ENCODE results near the gene DOCK2.

The DOCK2 gene

GRCh38 chr5:169880785-169881184, 243.7 kb downstream of the DOCK2 start:
- Histone ChIP-seq H3K36me3 (ENCODE audit: insufficient read depth, low read length) (no peaks in the 10 kb centered on the region), H3K9ac (ENCODE audit: insufficient read length) (no peak overlapping the region), H3K27ac (no peak overlapping the region), H3K9me3 (ENCODE audit: low read depth, low read length) (no peaks in the 10 kb centered on the region), H3K4me3 (no peak overlapping the region)
- TF ChIP-seq POLR2AphosphoS5 (IDR thresholded peaks at IDR 0.05; ENCODE audit: borderline replicate concordance, low read depth, low read length) (no peak), FOXP2 (optimal IDR thresholded peaks at IDR 0.05; ENCODE audit: control extremely low read depth, extremely low read length, insufficient read depth) (no peak), EZH2 (IDR thresholded peaks at IDR 0.05) (no peak)
- DNase-seq (ENCODE audit: low read depth, low spot score), result no peak

DNA sequence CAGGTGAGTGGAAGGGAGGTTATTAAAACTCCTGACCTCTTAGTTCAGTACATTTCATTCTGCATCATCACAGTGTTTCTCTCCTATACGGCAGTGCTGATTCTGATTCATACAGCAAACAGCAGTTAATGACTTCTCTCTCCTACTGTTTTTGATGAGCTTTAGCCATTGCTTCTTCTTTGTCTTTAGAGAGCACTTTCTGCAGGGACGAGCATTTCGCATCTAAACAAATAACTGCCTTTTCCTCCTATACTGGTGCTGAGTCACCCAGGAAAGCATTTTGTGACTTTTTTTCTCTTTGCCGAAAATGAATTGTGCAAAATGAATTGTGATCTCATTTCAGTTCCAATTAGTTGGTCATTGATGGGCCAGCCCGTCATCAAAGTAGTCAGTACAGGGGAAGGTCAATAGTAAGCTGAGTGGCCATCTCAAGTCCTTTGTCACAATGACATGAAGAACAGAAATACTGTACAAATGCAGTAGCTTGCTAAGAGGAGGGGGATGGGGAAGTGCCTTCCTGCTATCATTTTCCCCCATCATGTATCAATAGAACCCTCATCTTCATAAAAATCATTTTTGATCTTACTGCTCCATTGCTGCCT, 244.7 kb downstream of the DOCK2 start:
- Histone ChIP-seq H3K9me3 (ENCODE audit: low read depth, low read length) (no peaks in the 10 kb centered on the region), H3K4me3 (no peak overlapping the region), H3K36me3 (ENCODE audit: insufficient read depth, low read length) (no peaks in the 10 kb centered on the region), H3K27ac (no peak overlapping the region), H3K9ac (ENCODE audit: insufficient read length) (no peak overlapping the region)
- TF ChIP-seq EZH2 (IDR thresholded peaks at IDR 0.05), result no peak
- TF ChIP-seq FOXP2 (optimal IDR thresholded peaks at IDR 0.05; ENCODE audit: control extremely low read depth, extremely low read length, insufficient read depth), result no peak
- no peak for DNase-seq (ENCODE audit: low read depth, low spot score)

DNA sequence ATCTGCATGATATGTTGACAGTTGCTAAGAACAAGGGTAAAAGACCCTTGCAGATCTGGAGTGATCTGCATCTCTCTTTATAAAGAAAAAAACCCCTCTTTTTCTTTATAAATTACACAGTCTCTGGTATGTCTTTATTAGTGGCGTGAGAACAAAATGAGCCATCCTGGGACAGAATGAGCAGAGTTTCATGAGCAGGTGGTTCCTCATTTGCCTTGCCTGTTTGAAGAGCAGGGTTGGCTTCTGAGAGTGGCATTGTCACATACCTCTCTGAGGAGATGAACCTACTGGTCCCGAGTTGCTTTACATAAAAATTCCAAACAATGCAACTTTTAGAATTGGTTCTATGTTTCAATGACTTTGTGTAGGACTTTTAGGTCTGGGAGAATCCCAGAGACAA, 249.0 kb downstream of the DOCK2 start:
- no peak overlapping the region for H3K27ac ChIP-seq
- no peak for TF ChIP-seq EZH2 (IDR thresholded peaks at IDR 0.05)
- TF ChIP-seq FOXP2 (optimal IDR thresholded peaks at IDR 0.05; ENCODE audit: control extremely low read depth, extremely low read length, insufficient read depth), result no peak
- no peak for TF ChIP-seq POLR2AphosphoS5 (IDR thresholded peaks at IDR 0.05; ENCODE audit: borderline replicate concordance, low read depth, low read length)
- DNase-seq (ENCODE audit: low read depth, low spot score), result no peak
- H3K9ac ChIP-seq (ENCODE audit: insufficient read length), result no peak overlapping the region
- no peaks in the 10 kb centered on the region for H3K36me3 ChIP-seq (ENCODE audit: insufficient read depth, low read length)
- H3K9me3 ChIP-seq (ENCODE audit: low read depth, low read length), result no peaks in the 10 kb centered on the region
- no peak overlapping the region for H3K4me3 ChIP-seq

DNA sequence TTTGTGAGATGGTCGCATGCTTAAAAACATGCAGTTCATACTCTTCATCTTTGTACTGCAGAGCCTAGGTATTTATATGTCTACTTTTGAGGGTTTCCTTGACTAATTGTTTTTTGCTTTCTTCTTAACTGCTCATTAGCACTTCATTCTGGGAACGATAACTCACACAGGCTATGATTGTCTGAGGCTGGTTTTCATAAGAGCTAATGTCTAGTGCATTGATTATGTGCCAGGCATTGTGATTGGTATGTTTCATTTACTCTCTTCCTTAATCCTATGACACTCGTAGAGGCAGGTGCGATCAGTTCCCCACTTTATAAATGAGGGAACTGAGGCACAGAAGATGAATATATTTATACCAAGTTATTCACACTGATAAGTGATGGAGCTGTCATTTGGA, 249.6 kb downstream of the DOCK2 start:
- Histone ChIP-seq H3K9ac (ENCODE audit: insufficient read length) (no peak overlapping the region), H3K36me3 (ENCODE audit: insufficient read depth, low read length) (no peaks in the 10 kb centered on the region), H3K4me3 (no peak overlapping the region), H3K27ac (no peak overlapping the region), H3K9me3 (ENCODE audit: low read depth, low read length) (no peaks in the 10 kb centered on the region)
- TF ChIP-seq FOXP2 (optimal IDR thresholded peaks at IDR 0.05; ENCODE audit: control extremely low read depth, extremely low read length, insufficient read depth) (no peak), EZH2 (IDR thresholded peaks at IDR 0.05) (no peak), POLR2AphosphoS5 (IDR thresholded peaks at IDR 0.05; ENCODE audit: borderline replicate concordance, low read depth, low read length) (no peak)
- DNase-seq (ENCODE audit: low read depth, low spot score), result no peak

GRCh38 chr5:169889572-169889971, 252.5 kb downstream of the DOCK2 start:
- H3K4me3 ChIP-seq, result no peak overlapping the region

GRCh38 chr5:169893010-169893409, 255.9 kb downstream of the DOCK2 start:
- DNase-seq (ENCODE audit: low read depth, low spot score), result no peak
- H3K9ac ChIP-seq (ENCODE audit: insufficient read length), result no peak overlapping the region
- no peaks in the 10 kb centered on the region for H3K9me3 ChIP-seq (ENCODE audit: low read depth, low read length)
- H3K36me3 ChIP-seq (ENCODE audit: insufficient read depth, low read length), result no peaks in the 10 kb centered on the region
- H3K27ac ChIP-seq, result no peak overlapping the region
- TF ChIP-seq EZH2 (IDR thresholded peaks at IDR 0.05), result no peak
- TF ChIP-seq POLR2AphosphoS5 (IDR thresholded peaks at IDR 0.05; ENCODE audit: borderline replicate concordance, low read depth, low read length), result no peak
- TF ChIP-seq FOXP2 (optimal IDR thresholded peaks at IDR 0.05; ENCODE audit: control extremely low read depth, extremely low read length, insufficient read depth), result no peak
- H3K4me3 ChIP-seq, result no peak overlapping the region

More at GRCh38 chr5:169889572-169889971, 252.5 kb downstream of the DOCK2 start:
- no peak for TF ChIP-seq FOXP2 (optimal IDR thresholded peaks at IDR 0.05; ENCODE audit: control extremely low read depth, extremely low read length, insufficient read depth)
- TF ChIP-seq EZH2 (IDR thresholded peaks at IDR 0.05), result no peak
- TF ChIP-seq POLR2AphosphoS5 (IDR thresholded peaks at IDR 0.05; ENCODE audit: borderline replicate concordance, low read depth, low read length), result no peak
- no peaks in the 10 kb centered on the region for H3K36me3 ChIP-seq (ENCODE audit: insufficient read depth, low read length)
- no peak overlapping the region for H3K27ac ChIP-seq
- no peaks in the 10 kb centered on the region for H3K9me3 ChIP-seq (ENCODE audit: low read depth, low read length)
- no peak for DNase-seq (ENCODE audit: low read depth, low spot score)
- no peak overlapping the region for H3K9ac ChIP-seq (ENCODE audit: insufficient read length)

DNA sequence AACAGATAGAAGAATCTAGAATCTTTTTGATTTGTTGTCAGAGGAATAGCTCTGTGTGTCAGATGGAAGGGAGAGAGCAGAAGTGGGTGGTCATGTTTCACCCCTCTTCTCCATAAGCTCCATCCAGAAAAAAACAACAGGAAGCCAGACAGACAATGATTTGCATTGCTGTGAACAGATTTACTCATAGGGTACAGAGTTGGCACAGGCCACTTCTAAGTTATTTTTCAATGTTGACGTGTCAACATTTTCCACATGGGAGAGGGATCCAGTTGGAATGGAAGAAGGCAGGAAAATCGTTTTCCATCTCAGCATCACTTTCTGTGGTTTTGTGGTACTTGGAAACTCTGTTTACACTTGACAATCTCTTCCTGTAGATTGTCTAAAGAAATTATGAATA, 256.5 kb downstream of the DOCK2 start:
- Histone ChIP-seq H3K4me3 (no peak overlapping the region), H3K27ac (no peak overlapping the region), H3K9ac (ENCODE audit: insufficient read length) (no peak overlapping the region), H3K36me3 (ENCODE audit: insufficient read depth, low read length) (no peaks in the 10 kb centered on the region), H3K9me3 (ENCODE audit: low read depth, low read length) (no peaks in the 10 kb centered on the region)
- TF ChIP-seq FOXP2 (optimal IDR thresholded peaks at IDR 0.05; ENCODE audit: control extremely low read depth, extremely low read length, insufficient read depth), result no peak
- DNase-seq (ENCODE audit: low read depth, low spot score), result no peak

DNA sequence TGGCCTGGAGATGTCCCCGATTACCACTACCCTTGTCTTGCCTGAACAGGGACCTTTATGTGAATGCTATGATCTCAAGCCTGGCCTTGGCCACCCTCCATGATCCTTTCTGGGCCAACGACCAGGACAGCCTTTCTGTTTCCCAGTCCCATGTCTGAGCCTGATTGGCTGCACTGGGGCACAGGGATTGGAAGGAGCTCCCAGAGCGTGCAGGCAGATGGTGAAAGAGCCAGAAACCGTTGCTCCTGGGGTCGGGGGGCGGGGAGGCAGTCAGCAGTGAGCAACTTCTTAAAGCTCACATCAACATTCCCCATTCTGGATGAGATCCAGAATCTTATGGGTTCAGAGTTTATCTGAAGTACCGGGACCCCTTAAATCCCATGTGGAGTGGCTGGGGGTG, 258.9 kb downstream of the DOCK2 start:
- no peak for DNase-seq (ENCODE audit: low read depth, low spot score)
- H3K36me3 ChIP-seq (ENCODE audit: insufficient read depth, low read length), result no peaks in the 10 kb centered on the region
- H3K9me3 ChIP-seq (ENCODE audit: low read depth, low read length), result no peaks in the 10 kb centered on the region
- no peak for TF ChIP-seq EZH2 (IDR thresholded peaks at IDR 0.05)
- no peak for TF ChIP-seq FOXP2 (optimal IDR thresholded peaks at IDR 0.05; ENCODE audit: control extremely low read depth, extremely low read length, insufficient read depth)
- TF ChIP-seq POLR2AphosphoS5 (IDR thresholded peaks at IDR 0.05; ENCODE audit: borderline replicate concordance, low read depth, low read length), result no peak
- H3K27ac ChIP-seq, result no peak overlapping the region
- no peak overlapping the region for H3K9ac ChIP-seq (ENCODE audit: insufficient read length)
- no peak overlapping the region for H3K4me3 ChIP-seq

- Histone ChIP-seq H3K27ac (no peak overlapping the region), H3K36me3 (ENCODE audit: insufficient read depth, low read length) (no peaks in the 10 kb centered on the region), H3K4me3 (no peak overlapping the region), H3K9ac (ENCODE audit: insufficient read length) (no peak overlapping the region), H3K9me3 (ENCODE audit: low read depth, low read length) (no peaks in the 10 kb centered on the region)
- no peak for TF ChIP-seq FOXP2 (optimal IDR thresholded peaks at IDR 0.05; ENCODE audit: control extremely low read depth, extremely low read length, insufficient read depth)
- no peak for TF ChIP-seq POLR2AphosphoS5 (IDR thresholded peaks at IDR 0.05; ENCODE audit: borderline replicate concordance, low read depth, low read length)
- DNase-seq (ENCODE audit: low read depth, low spot score), result no peak
These were observed 260.4 kb downstream of the DOCK2 start for GRCh38 chr5:169897481-169897880.
